Ovary (tissue), 3 donors: Measurements from ENCODE around the gene PTPRJ.

Source experiments
- POLR2A ChIP-seq: fragments of 450-650 bp; IDR thresholded peaks from one replicate; pipeline ENCODE4 v1.6.1; 2017; ENCODE audit warnings: antibody characterized with exemption, mild to moderate bottlenecking, moderate library complexity
- TF ChIP-seq, protein P1 (sequence below), 3 donors: fragments of 450-650 bp in 2 of 3; fragments of 200-600 bp in 1 of 3; IDR thresholded peaks; one replicate each; pipeline versions ENCODE4 v1.5.1 to v1.8.0; 2016 to 2022; ENCODE audit warnings: antibody characterized with exemption in 3 of 3, mild to moderate bottlenecking in 1 of 3
- donor health status: DM: no; HTN: no; CAD: no.

DNA sequence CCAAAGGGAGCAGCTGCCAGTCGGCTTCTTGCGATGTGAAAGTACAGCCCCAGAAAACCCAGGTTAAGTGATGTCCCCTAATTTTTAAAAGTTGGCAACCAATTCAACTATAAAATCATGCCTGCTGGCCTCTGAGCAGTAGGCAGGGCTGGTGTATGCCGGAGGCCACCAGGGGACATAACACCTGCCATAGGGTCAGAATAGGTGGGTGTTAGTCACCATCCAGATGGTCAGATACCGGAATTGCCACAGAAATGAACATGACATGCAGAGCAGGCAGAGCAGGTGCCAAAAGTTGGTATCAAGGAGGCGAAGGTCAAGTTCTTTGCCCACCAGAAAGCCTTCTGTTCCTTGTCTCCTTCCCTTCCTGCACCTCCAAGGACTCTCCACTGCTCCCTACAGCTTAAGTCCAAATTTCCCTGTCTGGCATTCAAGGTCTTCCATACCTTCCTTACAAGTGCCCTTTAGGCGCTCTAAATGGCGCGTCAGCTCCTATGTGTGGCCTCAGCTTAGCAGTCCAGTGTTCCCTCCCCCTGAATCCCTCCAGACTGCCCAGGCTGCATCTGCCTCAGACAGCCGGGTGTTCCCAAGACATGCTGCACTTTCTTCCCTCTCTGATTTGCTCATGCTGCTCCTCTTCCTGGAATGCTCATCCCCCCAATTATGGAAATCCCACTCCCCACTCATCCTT lies 45.1 kb downstream of the PTPRJ start:
- no peak for TF ChIP-seq POLR2A
- TF ChIP-seq, protein P1, sequence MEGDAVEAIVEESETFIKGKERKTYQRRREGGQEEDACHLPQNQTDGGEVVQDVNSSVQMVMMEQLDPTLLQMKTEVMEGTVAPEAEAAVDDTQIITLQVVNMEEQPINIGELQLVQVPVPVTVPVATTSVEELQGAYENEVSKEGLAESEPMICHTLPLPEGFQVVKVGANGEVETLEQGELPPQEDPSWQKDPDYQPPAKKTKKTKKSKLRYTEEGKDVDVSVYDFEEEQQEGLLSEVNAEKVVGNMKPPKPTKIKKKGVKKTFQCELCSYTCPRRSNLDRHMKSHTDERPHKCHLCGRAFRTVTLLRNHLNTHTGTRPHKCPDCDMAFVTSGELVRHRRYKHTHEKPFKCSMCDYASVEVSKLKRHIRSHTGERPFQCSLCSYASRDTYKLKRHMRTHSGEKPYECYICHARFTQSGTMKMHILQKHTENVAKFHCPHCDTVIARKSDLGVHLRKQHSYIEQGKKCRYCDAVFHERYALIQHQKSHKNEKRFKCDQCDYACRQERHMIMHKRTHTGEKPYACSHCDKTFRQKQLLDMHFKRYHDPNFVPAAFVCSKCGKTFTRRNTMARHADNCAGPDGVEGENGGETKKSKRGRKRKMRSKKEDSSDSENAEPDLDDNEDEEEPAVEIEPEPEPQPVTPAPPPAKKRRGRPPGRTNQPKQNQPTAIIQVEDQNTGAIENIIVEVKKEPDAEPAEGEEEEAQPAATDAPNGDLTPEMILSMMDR (IDR thresholded peaks at IDR 0.05), result no peak
